SH-SY5Y (cell line): ENCODE data around the gene CFAP57.

ENCODE experiments used
- GATA2 ChIP-seq: IDR thresholded peaks from 2 replicates; pipeline ENCODE4 v1.6.1; 2011; ENCODE audit warnings: mild to moderate bottlenecking, low read depth, low read length
- GATA3 ChIP-seq: IDR thresholded peaks from 2 replicates; pipeline ENCODE4 v1.6.1; 2011; ENCODE audit warnings: low read depth, mild to moderate bottlenecking, low read length, moderate library complexity

DNA sequence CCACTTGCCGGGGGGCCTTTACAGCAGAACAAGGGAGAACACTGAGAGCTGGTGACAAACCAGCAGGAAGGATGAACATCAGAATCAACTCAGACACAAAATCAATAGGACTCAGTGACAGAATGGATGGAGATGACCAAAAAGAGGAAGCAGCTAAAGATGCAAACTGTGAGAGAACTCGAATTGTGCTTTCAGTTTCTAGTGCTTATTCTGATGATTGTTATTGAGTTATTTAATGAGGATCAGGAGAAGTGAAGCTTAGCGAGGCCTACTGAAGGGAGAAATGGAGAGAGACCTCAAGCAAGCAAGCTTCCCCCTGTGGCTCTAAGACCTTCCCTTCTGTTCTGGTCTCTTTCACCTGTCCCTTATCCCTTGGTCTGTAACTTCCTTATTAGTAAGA is 67.4 kb downstream of the CFAP57 start:
- TF ChIP-seq GATA2 = no peak
- TF ChIP-seq GATA3 = no peak
